ENCODE results near the gene FUT1.
"Not testable (repeated sequence)": the region's sequence is repeated elsewhere in the genome, so short reads cannot be mapped to it uniquely, and the experiment has no call there.

DNA sequence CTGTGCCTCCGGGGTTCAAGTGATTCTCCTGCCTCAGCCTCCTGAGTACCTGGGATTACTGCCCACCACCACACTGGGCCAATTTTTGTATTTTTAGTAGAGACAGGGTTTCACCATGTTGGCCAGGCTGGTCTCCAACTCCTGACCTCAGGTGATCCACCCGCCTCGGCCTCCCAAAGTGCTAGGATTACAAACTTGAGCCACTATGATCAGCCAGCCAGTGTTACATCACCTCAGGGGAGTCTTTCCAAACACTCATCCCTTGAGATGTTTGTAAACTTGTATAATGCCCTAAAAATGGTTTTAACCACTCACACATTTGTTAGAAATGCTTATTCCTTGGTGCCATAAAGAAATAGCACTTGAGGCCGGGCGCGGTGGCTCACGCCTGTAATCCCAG lies 34.0 kb upstream of the FUT1 start:
- TF ChIP-seq CTCF, POLR2A, EP300 (IDR thresholded peaks at IDR 0.05): not testable (repeated sequence)

Measured in tibial nerve (tissue), 4 donors.